HCT116 (cell line): ENCODE data around the gene NCBP1. TPM values are rescaled to one million over a fixed set of nuclear protein-coding genes. Genes with fewer than 3 reads are reported as not detected.

Source experiments
- ATAC-seq: fragments of 200-7000 bp; cut with Tn5 transposase; 2 replicates; pipeline ENCODE4 v1.9.1; 2020; ENCODE audit warnings: mild to moderate bottlenecking, moderate library complexity
- BruUV-seq: library from RNA; stranded (reverse); fragments of 400-500 nt; replicated peaks from 2 replicates; lab custom pipeline; 2021; lab: Mats Ljungman, UMichigan
- CTCF ChIA-PET: fragments of 300-600 bp; sonication (Branson Sonifier 250); formaldehyde crosslinking; loops from one replicate; lab custom pipeline; 2021; ENCODE audit warnings: antibody characterized with exemption; lab: Charles Lee
- POLR2A ChIA-PET: fragments of 300-600, 350-600 bp; sonication (Branson Sonifier 250); formaldehyde crosslinking; loops from one replicate; lab custom pipeline; 2021; ENCODE audit warnings: antibody characterized with exemption; lab: Charles Lee
- RAD21 ChIA-PET, 2 experiments: fragments of 300-600 bp; sonication (Branson Sonifier 250); formaldehyde crosslinking; loops; one replicate each; lab custom pipeline; 2023; ENCODE audit warnings: low total read pairs in 2 of 2; ENCODE audit not compliant: uncharacterized antibody in 2 of 2, unreplicated experiment in 2 of 2, low non-redundant PET in 1 of 2; lab: Charles Lee
- DNase-seq: peaks from one replicate; pipeline ENCODE4 v3.0.0-alpha.2; 2010; ENCODE audit warnings: low read depth, low spot score
- H2AFZ ChIP-seq: fragments of 200-600 bp; shearing (Covaris generic), sonication (generic); 2 replicates; pipeline ENCODE4 v1.6.1; 2017; ENCODE audit warnings: low read depth, mixed run types, mixed read lengths, antibody characterized with exemption, low read length; ENCODE audit not compliant: poor library complexity, severe bottlenecking
- H3K27ac ChIP-seq: 2 replicates; pipeline ENCODE4 v1.5.1; 2012; ENCODE audit warnings: low read depth, low read length
- H3K27me3 ChIP-seq: fragments of 200-600 bp; sonication (generic); 2 replicates; pipeline ENCODE4 v1.6.1; 2016; ENCODE audit warnings: mixed run types, low read length, mixed read lengths; ENCODE audit not compliant: insufficient read depth
- H3K36me3 ChIP-seq, 2 experiments: fragments of 200-500 bp in 1 of 2; fragments of 200-600 bp in 1 of 2; sonication (Bioruptor generic) in 1 of 2; sonication (generic) in 1 of 2; 2 replicates each; pipeline versions ENCODE4 v1.5.1 to v1.6.1; 2014 to 2016; ENCODE audit warnings: low read length in 2 of 2, inconsistent platforms in 1 of 2, mixed read lengths in 1 of 2, mixed run types in 1 of 2; ENCODE audit not compliant: insufficient read depth in 2 of 2, control insufficient read depth in 1 of 2
- H3K4me1 ChIP-seq, 2 experiments: fragments of 200-600 bp in 1 of 2; sonication (generic) in 1 of 2; 2 replicates each; pipeline versions ENCODE4 v1.5.1 to v1.6.1; 2012 to 2017; ENCODE audit warnings: low read length in 2 of 2, inconsistent platforms in 1 of 2, mild to moderate bottlenecking in 1 of 2, mixed read lengths in 1 of 2, mixed run types in 1 of 2, moderate library complexity in 1 of 2; ENCODE audit not compliant: insufficient read depth in 2 of 2, control insufficient read depth in 1 of 2
- H3K4me2 ChIP-seq: fragments of 200-600 bp; sonication (generic); 2 replicates; pipeline ENCODE4 v1.6.1; 2017; ENCODE audit warnings: mixed run types, low read length, mixed read lengths
- H3K4me3 ChIP-seq, 2 experiments: fragments of 200-600 bp in 1 of 2; sonication (generic) in 1 of 2; replicated peaks in 1 of 2; 2 replicates each; pipeline ENCODE4 v1.5.1; 2011 to 2016; ENCODE audit warnings: low read length in 2 of 2, control low read depth in 1 of 2, low read depth in 1 of 2, mild to moderate bottlenecking in 1 of 2, mixed read lengths in 1 of 2, mixed run types in 1 of 2
- H3K79me2 ChIP-seq: fragments of 200-600 bp; sonication (generic); 2 replicates; pipeline ENCODE4 v1.6.1; 2017; ENCODE audit warnings: mild to moderate bottlenecking, mixed run types, low read length, moderate library complexity, mixed read lengths; ENCODE audit not compliant: insufficient read depth
- H3K9ac ChIP-seq: fragments of 200-600 bp; sonication (generic); 2 replicates; pipeline ENCODE4 v1.6.1; 2016; ENCODE audit warnings: low read length, mixed read lengths
- H3K9me2 ChIP-seq: fragments of 200-600 bp; sonication (generic), shearing (Covaris generic); 2 replicates; pipeline ENCODE4 v1.6.1; 2017; ENCODE audit warnings: mixed run types, mild to moderate bottlenecking, moderate library complexity; ENCODE audit not compliant: insufficient read depth
- H3K9me3 ChIP-seq, 2 experiments: fragments of 200-500 bp in 1 of 2; fragments of 200-600 bp in 1 of 2; sonication (Bioruptor generic) in 1 of 2; sonication (generic) in 1 of 2; 2 replicates each; pipeline ENCODE4 v1.6.1; 2014 to 2017; ENCODE audit warnings: low read length in 2 of 2, mixed read lengths in 2 of 2, inconsistent platforms in 1 of 2, low read depth in 1 of 2, mild to moderate bottlenecking in 1 of 2, mixed run types in 1 of 2, moderate library complexity in 1 of 2; ENCODE audit not compliant: control insufficient read depth in 1 of 2, insufficient read depth in 1 of 2
- H4K20me1 ChIP-seq: fragments of 200-600 bp; sonication (generic), shearing (Covaris generic); 2 replicates; pipeline ENCODE4 v1.6.1; 2017; ENCODE audit warnings: mixed run types, mild to moderate bottlenecking, moderate library complexity; ENCODE audit not compliant: insufficient read depth
- CBX3 ChIP-seq: IDR thresholded peaks from 2 replicates; pipeline ENCODE4 v1.6.1; 2012; ENCODE audit warnings: low read depth
- CEBPB ChIP-seq: IDR thresholded peaks from 2 replicates; pipeline ENCODE4 v1.6.1; 2012; ENCODE audit warnings: low read depth
- EGR1 ChIP-seq: IDR thresholded peaks from 2 replicates; pipeline ENCODE4 v1.6.1; 2012; ENCODE audit warnings: low read depth
- EZH2 ChIP-seq: fragments of 200-600 bp; sonication (generic); IDR thresholded peaks from 2 replicates; pipeline ENCODE4 v1.6.1; 2017; ENCODE audit warnings: antibody characterized with exemption, mixed run types
- EZH2phosphoT487 ChIP-seq: fragments of 200-600 bp; IDR thresholded peaks from 2 replicates; pipeline ENCODE4 v1.6.1; 2018; ENCODE audit warnings: antibody characterized with exemption, borderline replicate concordance
- JUND ChIP-seq: IDR thresholded peaks from 2 replicates; pipeline ENCODE4 v1.6.1; 2012
- POLR2A ChIP-seq: IDR thresholded peaks from 2 replicates; pipeline ENCODE4 v1.7.0; 2011; ENCODE audit warnings: borderline replicate concordance; ENCODE audit not compliant: insufficient read depth, insufficient read length; ENCODE audit errors: extremely low read depth
- POLR2AphosphoS5 ChIP-seq: IDR thresholded peaks from 2 replicates; pipeline ENCODE4 v1.6.1; 2011; ENCODE audit warnings: mild to moderate bottlenecking, low read depth, low read length, moderate library complexity
- REST ChIP-seq: IDR thresholded peaks from 2 replicates; pipeline ENCODE4 v1.6.1; 2012; ENCODE audit warnings: low read depth
- SP1 ChIP-seq: IDR thresholded peaks from 2 replicates; pipeline ENCODE4 v1.6.1; 2012; ENCODE audit warnings: low read depth
- SRF ChIP-seq: IDR thresholded peaks from 2 replicates; pipeline ENCODE4 v1.6.1; 2012; ENCODE audit warnings: low read depth
- YY1 ChIP-seq: IDR thresholded peaks from 2 replicates; pipeline ENCODE4 v1.6.1; 2011; ENCODE audit warnings: low read length, low read depth, moderate library complexity, mild to moderate bottlenecking; ENCODE audit not compliant: insufficient replicate concordance; ENCODE audit errors: extremely low read depth
- ZBTB33 ChIP-seq: IDR thresholded peaks from 2 replicates; pipeline ENCODE4 v1.6.1; 2011; ENCODE audit warnings: mild to moderate bottlenecking, low read length, moderate library complexity; ENCODE audit not compliant: insufficient replicate concordance; ENCODE audit errors: extremely low read depth
- ZFX ChIP-seq: fragments of 450-650 bp; IDR thresholded peaks from 2 replicates; pipeline ENCODE4 v1.6.1; 2017
- intact Hi-C: fragments of 100-400 bp; cut with micrococcal nuclease; formaldehyde crosslinking; loops from 2 replicates; pipeline ENCODE4 v1.10.0; 2022
- total RNA-seq: library from RNA; stranded (reverse); gene quantifications from one replicate; pipeline ENCODE4 v1.2.1, GENCODE V29; 2021; ENCODE audit not compliant: unreplicated experiment
- TF ChIP-seq, protein P1 (sequence below): IDR thresholded peaks from 2 replicates; pipeline ENCODE4 v1.6.1; 2012
- TF ChIP-seq, protein P2 (sequence below), 3 experiments: fragments of 200-600 bp in 1 of 3; sonication (generic) in 1 of 3; IDR thresholded peaks in 2 of 3; conservative IDR thresholded peaks in 1 of 3; 2 replicates each; pipeline ENCODE4 v1.5.1; 2012 to 2017; ENCODE audit warnings: low read depth in 2 of 3, low read length in 2 of 3, antibody characterized with exemption in 1 of 3, borderline replicate concordance in 1 of 3, control low read depth in 1 of 3, mild to moderate bottlenecking in 1 of 3, mixed read lengths in 1 of 3, mixed run types in 1 of 3, moderate library complexity in 1 of 3; ENCODE audit not compliant: insufficient read depth in 1 of 3

Gene NCBP1
- total RNA-seq, 1 experiment from 2014 or later, result 32.9 TPM

GRCh38 chr9:97594381-97594921 is 39.2 kb upstream of the NCBP1 start:
- Histone ChIP-seq H3K9me2 (no peaks in the 10 kb centered on the region), H3K4me2 (no peak overlapping the region), H3K9ac (no peak overlapping the region), H3K9me3 (no peaks in the 10 kb centered on the region), H3K27me3 (no peaks in the 10 kb centered on the region)
- RAD21 ChIA-PET, result no interaction called here
- TF ChIP-seq ZFX (no peak), YY1 (no peak), POLR2AphosphoS5 (no peak), ZBTB33 (no peak), CBX3 (no peak), SRF (no peak), JUND (no peak), POLR2A (no peak), CEBPB (no peak), EZH2 (no peak), EGR1 (no peak), EZH2phosphoT487 (no peak), SP1 (no peak), REST (no peak)
- TF ChIP-seq, protein P1, sequence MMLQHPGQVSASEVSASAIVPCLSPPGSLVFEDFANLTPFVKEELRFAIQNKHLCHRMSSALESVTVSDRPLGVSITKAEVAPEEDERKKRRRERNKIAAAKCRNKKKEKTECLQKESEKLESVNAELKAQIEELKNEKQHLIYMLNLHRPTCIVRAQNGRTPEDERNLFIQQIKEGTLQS, result no peak
- TF ChIP-seq, protein P2, sequence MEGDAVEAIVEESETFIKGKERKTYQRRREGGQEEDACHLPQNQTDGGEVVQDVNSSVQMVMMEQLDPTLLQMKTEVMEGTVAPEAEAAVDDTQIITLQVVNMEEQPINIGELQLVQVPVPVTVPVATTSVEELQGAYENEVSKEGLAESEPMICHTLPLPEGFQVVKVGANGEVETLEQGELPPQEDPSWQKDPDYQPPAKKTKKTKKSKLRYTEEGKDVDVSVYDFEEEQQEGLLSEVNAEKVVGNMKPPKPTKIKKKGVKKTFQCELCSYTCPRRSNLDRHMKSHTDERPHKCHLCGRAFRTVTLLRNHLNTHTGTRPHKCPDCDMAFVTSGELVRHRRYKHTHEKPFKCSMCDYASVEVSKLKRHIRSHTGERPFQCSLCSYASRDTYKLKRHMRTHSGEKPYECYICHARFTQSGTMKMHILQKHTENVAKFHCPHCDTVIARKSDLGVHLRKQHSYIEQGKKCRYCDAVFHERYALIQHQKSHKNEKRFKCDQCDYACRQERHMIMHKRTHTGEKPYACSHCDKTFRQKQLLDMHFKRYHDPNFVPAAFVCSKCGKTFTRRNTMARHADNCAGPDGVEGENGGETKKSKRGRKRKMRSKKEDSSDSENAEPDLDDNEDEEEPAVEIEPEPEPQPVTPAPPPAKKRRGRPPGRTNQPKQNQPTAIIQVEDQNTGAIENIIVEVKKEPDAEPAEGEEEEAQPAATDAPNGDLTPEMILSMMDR (IDR thresholded peaks at IDR 0.05 in 2 of 3, conservative IDR thresholded peaks at IDR 0.05 in 1 of 3; ENCODE audit: borderline replicate concordance in 1 of 3, insufficient read depth in 1 of 3, low read depth in 2 of 3, low read length in 2 of 3), result no peak
- TF ChIP-seq, all 23 proteins: peak for 0
- Histone ChIP-seq H3K4me3 (no peak overlapping the region), H2AFZ (no peak overlapping the region), H4K20me1 (no peaks in the 10 kb centered on the region), H3K4me1 (peaks cover 0 to 3% of the 10 kb centered on the region in 2 experiments; a peak in 1 of 4 replicates), H3K36me3 (no peaks in the 10 kb centered on the region), H3K27ac (no peak overlapping the region), H3K79me2 (no peaks in the 10 kb centered on the region)
- POLR2A ChIA-PET, result no interaction called here
- CTCF ChIA-PET, result interaction anchor here (1.9 kb wide), 1 partner anchor 126 kb away, joined by 7 read pairs; no protein-coding TSS in a partner anchor
- ATAC-seq, result no peak
- no peak for DNase-seq
- intact Hi-C loops, result no loop called here
- BruUV-seq, result no TSS peak
